Testis (tissue), 2 donors: ENCODE results near the gene FLNB.

Experiments
- CTCF ChIP-seq, 3 experiments: fragments of 450-650 bp in 2 of 3; fragments of 200-600 bp in 1 of 3; sonication (generic) in 1 of 3; IDR thresholded peaks; one replicate each; pipeline ENCODE4 v1.5.1; 2016 to 2019; ENCODE audit warnings: antibody characterized with exemption in 3 of 3, mild to moderate bottlenecking in 2 of 3, moderate library complexity in 1 of 3
- POLR2A ChIP-seq: fragments of 450-650 bp; IDR thresholded peaks from one replicate; pipeline ENCODE4 v1.6.1; 2017; ENCODE audit warnings: antibody characterized with exemption, mild to moderate bottlenecking, moderate library complexity

GRCh38 chr3:58218904-58219303 lies 210.7 kb downstream of the FLNB start:
- TF ChIP-seq CTCF (IDR thresholded peaks at IDR 0.05) (no peak), POLR2A (no peak)
